ENCODE data around the gene TCTN1.

GRCh38 chr12:110564471-110564991, 49.4 kb upstream of the TCTN1 start:
- no peak for TF ChIP-seq EZH2 (IDR thresholded peaks at IDR 0.05; ENCODE audit: low read depth, low read length, severe bottlenecking)
- no peak for TF ChIP-seq TAF1 (IDR thresholded peaks at IDR 0.05; ENCODE audit: low read depth, low read length)
- TF ChIP-seq CTCF (IDR thresholded peaks at IDR 0.05; ENCODE audit: control extremely low read depth in 1 of 3, insufficient read depth in 1 of 3, low read depth in 1 of 3, low read length in 3 of 3) = no peak
- TF ChIP-seq FOSL1 (IDR thresholded peaks at IDR 0.05; ENCODE audit: insufficient read depth, low read depth, low read length) = no peak
- TF ChIP-seq CEBPB (IDR thresholded peaks at IDR 0.05; ENCODE audit: low read depth, low read length) = no peak
- TF ChIP-seq TEAD4 (IDR thresholded peaks at IDR 0.05; ENCODE audit: low read depth, low read length) = no peak
- no peak for TF ChIP-seq POU5F1 (IDR thresholded peaks at IDR 0.05; ENCODE audit: low read depth, low read length)
- TF ChIP-seq POLR2A (IDR thresholded peaks at IDR 0.05; ENCODE audit: control extremely low read depth in 1 of 2, low read depth in 2 of 2, low read length in 2 of 2) = no peak

Measured in H1 (cell line).